ENCODE measurements around the gene PRSS58.

Gene PRSS58

GRCh38 chr7:142257958-142258357 is at the start of gene PRSS58:
TSS of gene PRSS58 (minus strand) at chr7:142258058. CDS start at chr7:142257707, 351 bp downstream.
- H3K36me3 Mint-ChIP-seq (ENCODE audit: low read depth) = no peaks in the 10 kb centered on the region
- no peak for TF ChIP-seq CTCF (IDR thresholded peaks at IDR 0.05; ENCODE audit: unreplicated experiment in 3 of 3)
- H3K27me3 Mint-ChIP-seq (ENCODE audit: low read depth) = no peaks in the 10 kb centered on the region
- no peak within 1 kb of the TSS for H3K4me3 Mint-ChIP-seq
- H3K9me3 Mint-ChIP-seq = peaks cover 7% of the 10 kb centered on the region
- no peaks in the 10 kb centered on the region for H3K4me1 Mint-ChIP-seq
- no peak within 1 kb of the TSS for H3K27ac Mint-ChIP-seq

GRCh38 chr7:142307246-142307900 is 49.5 kb upstream of the PRSS58 start:
- H3K9me3 Mint-ChIP-seq = no peaks in the 10 kb centered on the region
- no peak for TF ChIP-seq CTCF (IDR thresholded peaks at IDR 0.05; ENCODE audit: unreplicated experiment in 3 of 3)
- no peaks in the 10 kb centered on the region for H3K36me3 Mint-ChIP-seq (ENCODE audit: low read depth)
- no peak overlapping the region for H3K4me3 Mint-ChIP-seq
- peaks cover 3% of the 10 kb centered on the region for H3K27me3 Mint-ChIP-seq (ENCODE audit: low read depth)
- H3K4me1 Mint-ChIP-seq = no peaks in the 10 kb centered on the region
- no peak overlapping the region for H3K27ac Mint-ChIP-seq

GRCh38 chr7:142303650-142304049 is 45.8 kb upstream of the PRSS58 start:
- H3K36me3 Mint-ChIP-seq (ENCODE audit: low read depth) = no peaks in the 10 kb centered on the region
- no peak overlapping the region for H3K4me3 Mint-ChIP-seq
- H3K9me3 Mint-ChIP-seq = no peaks in the 10 kb centered on the region
- peaks cover 13% of the 10 kb centered on the region for H3K27me3 Mint-ChIP-seq (ENCODE audit: low read depth)
- no peaks in the 10 kb centered on the region for H3K4me1 Mint-ChIP-seq
- TF ChIP-seq CTCF (IDR thresholded peaks at IDR 0.05; ENCODE audit: unreplicated experiment in 3 of 3) = peak in 1 of 3 experiments; percentile 28
- no peak overlapping the region for H3K27ac Mint-ChIP-seq

DNA sequence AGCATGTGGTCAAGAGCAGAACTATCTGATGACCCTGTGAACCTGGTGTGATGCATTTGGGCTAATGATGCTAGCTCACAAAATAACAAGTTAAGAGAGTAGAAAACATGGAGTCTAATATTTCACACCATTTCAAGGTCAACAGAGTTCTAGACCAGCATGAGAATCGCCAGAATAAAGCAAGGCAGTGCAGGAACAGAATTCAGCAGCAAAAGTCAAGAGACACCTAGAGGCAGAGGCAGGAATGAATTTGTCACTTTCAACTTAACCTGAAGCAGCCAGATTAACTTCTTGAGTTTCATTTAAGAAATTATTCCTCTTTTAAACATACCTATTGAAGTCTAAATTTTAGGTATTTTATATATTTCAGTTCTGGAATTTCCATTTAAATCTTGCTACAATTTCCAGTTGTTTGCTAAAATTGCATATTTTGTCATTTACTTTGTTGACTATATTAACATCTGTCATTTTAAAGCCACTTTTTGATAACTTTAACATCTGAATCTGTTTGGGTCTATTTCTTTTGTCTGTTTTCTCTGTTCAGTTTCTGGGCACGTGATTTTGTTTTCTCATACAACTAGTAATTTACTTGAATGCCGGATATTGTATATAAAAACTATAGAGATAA is 44.2 kb upstream of the PRSS58 start:
- no peaks in the 10 kb centered on the region for H3K36me3 Mint-ChIP-seq (ENCODE audit: low read depth)
- no peak overlapping the region for H3K4me3 Mint-ChIP-seq
- H3K27ac Mint-ChIP-seq = no peak overlapping the region
- no peaks in the 10 kb centered on the region for H3K9me3 Mint-ChIP-seq
- peaks cover 18% of the 10 kb centered on the region for H3K27me3 Mint-ChIP-seq (ENCODE audit: low read depth)
- peak; percentile 19 to 37 (median 34) for TF ChIP-seq CTCF (IDR thresholded peaks at IDR 0.05; ENCODE audit: unreplicated experiment in 3 of 3)
- H3K4me1 Mint-ChIP-seq = no peaks in the 10 kb centered on the region

DNA sequence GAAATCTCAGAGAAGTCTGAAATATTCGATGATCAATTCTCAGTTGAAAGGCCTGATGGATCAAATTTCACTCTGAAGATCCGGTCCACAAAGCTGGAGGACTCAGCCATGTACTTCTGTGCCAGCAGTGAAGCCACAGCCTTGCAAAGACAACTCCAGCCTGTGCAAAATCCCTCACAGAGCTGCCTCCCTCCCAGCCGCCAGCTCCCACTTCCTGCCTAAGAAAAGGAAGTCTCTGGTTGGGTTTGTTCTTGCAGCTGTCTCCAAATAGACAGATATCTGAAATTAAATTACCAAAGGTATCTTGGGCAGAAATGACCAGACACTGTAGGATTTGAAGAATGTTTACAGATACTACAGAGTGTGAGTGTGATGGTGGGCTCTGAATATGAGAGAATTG is 43.4 kb upstream of the PRSS58 start:
- peaks cover 16% of the 10 kb centered on the region for H3K27me3 Mint-ChIP-seq (ENCODE audit: low read depth)
- no peak overlapping the region for H3K27ac Mint-ChIP-seq
- no peak overlapping the region for H3K4me3 Mint-ChIP-seq
- H3K9me3 Mint-ChIP-seq = no peaks in the 10 kb centered on the region
- no peaks in the 10 kb centered on the region for H3K4me1 Mint-ChIP-seq
- no peak for TF ChIP-seq CTCF (IDR thresholded peaks at IDR 0.05; ENCODE audit: unreplicated experiment in 3 of 3)
- no peaks in the 10 kb centered on the region for H3K36me3 Mint-ChIP-seq (ENCODE audit: low read depth)

DNA sequence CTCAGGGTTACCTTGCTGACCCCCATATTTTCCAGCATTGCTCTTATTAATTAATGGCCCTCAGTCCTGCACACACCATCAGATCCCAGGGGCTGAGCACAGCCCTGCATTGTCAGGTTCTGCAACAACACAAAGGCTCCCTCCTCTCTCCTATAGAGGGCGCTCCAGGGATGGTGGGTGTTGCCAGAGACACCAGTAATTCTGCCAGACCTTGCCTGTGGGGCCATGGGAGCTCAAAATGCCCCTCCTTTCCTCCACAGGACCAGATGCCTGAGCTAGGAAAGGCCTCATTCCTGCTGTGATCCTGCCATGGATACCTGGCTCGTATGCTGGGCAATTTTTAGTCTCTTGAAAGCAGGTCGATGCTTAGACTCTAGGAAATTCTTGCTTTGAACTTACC is 42.8 kb upstream of the PRSS58 start:
- no peaks in the 10 kb centered on the region for H3K36me3 Mint-ChIP-seq (ENCODE audit: low read depth)
- H3K9me3 Mint-ChIP-seq = no peaks in the 10 kb centered on the region
- peaks cover 14% of the 10 kb centered on the region for H3K27me3 Mint-ChIP-seq (ENCODE audit: low read depth)
- no peaks in the 10 kb centered on the region for H3K4me1 Mint-ChIP-seq
- no peak for TF ChIP-seq CTCF (IDR thresholded peaks at IDR 0.05; ENCODE audit: unreplicated experiment in 3 of 3)
- no peak overlapping the region for H3K27ac Mint-ChIP-seq
- no peak overlapping the region for H3K4me3 Mint-ChIP-seq

Measured in nephron (organoid).